Pancreas (tissue), 10 donors: ENCODE results near the gene REXO1. TPM values are rescaled to one million over a fixed set of nuclear protein-coding genes. Genes with fewer than 3 reads are reported as not detected.
A peak's percentile ranks its signal among the peaks of the same experiment; 100 is the strongest.

Experiments
- ATAC-seq, 4 donors: fragments of 200-7000 bp; cut with Tn5 transposase; one replicate each; pipeline versions ENCODE4 v1.8.0 to v1.9.1; 2020; ENCODE audit warnings: mild to moderate bottlenecking in 4 of 4, moderate library complexity in 4 of 4
- DNase-seq, 6 donors: peaks; one replicate each; pipeline ENCODE4 v3.0.0-alpha.2; 2020
- FAIRE-seq: peaks from 2 replicates; lab custom pipeline; 2012; peaks lifted over from hg19 to GRCh38; lab: Jason Lieb, UNC
- H3K27ac ChIP-seq, 4 donors: fragments of 200-600 bp; sonication (generic); 1 replicate in 3 of 4; 2 replicates in 1 of 4; pipeline versions ENCODE4 v1.5.0 to v1.8.0; 2020
- H3K27me3 ChIP-seq, 4 donors: fragments of 200-600 bp; one replicate each; pipeline ENCODE4 v1.8.0; 2021
- H3K36me3 ChIP-seq, 3 donors: fragments of 200-600 bp; sonication (generic) in 1 of 3; one replicate each; pipeline versions ENCODE4 v1.5.0 to v1.8.0; 2020 to 2021
- H3K4me1 ChIP-seq, 3 donors: fragments of 200-600 bp; one replicate each; pipeline ENCODE4 v1.8.0; 2021
- H3K4me3 ChIP-seq, 4 donors: fragments of 200-600 bp; sonication (generic) in 2 of 4; one replicate each; pipeline versions ENCODE4 v1.5.0 to v1.8.0; 2020 to 2021
- H3K9me3 ChIP-seq, 4 donors: fragments of 200-600 bp; one replicate each; pipeline ENCODE4 v1.8.0; 2021
- WGBS, 2 donors: extraction: QIAGEN DNeasy Blood & Tissue Kit; methylation state at CpG; one replicate each; pipeline ENCODE4 v1.1.7; 2013; 5-methylcytosine and 5-hydroxymethylcytosine counted together
- intact Hi-C, 3 donors: fragments of 100-400 bp; cut with DNase I; formaldehyde crosslinking; loops; one replicate each; pipeline versions ENCODE4 v1.11.1 to v1.14.2; 2022
- polyA plus RNA-seq, 2 donors: library from polyadenylated mRNA; stranded (reverse); fragments of 200-250 nt; gene quantifications; one replicate each; pipeline ENCODE4 v1.2.3, GENCODE V29; 2013
- total RNA-seq, 6 donors: library from RNA; stranded (reverse); fragmentation: NEBNext Ultra II Directional in 4 of 6; extraction: Animal tissue kit (Norgen Biotek cat#: 25700) in 4 of 6; gene quantifications; one replicate each; pipeline versions ENCODE4 v1.2.1 to v1.2.4, GENCODE V29; 2021 to 2023
- TF ChIP-seq, protein P1 (sequence below), 4 donors: fragments of 200-600 bp; sonication (generic) in 3 of 4; IDR thresholded peaks; one replicate each; pipeline versions ENCODE4 v1.5.0 to v1.8.0; 2021; ENCODE audit warnings: antibody characterized with exemption in 4 of 4
- donor health status: healthy with polysubstance abuse.
- donor health status: DM: no; HTN: no; CAD: no; lungs with moderate emphysema.
- donor health status: DM: no; HTN: no; CAD: no.
- donor health status: control.
- donor health status: control.
- donor health status: Bipolar disorder and iron deficiency.
- donor health status: DM: yes; HTN: yes; CAD: no.
- donor health status: DM: no; HTN: no; CAD: no.
- donor health status: DM: no; HTN: no; CAD: no.
- donor health status: DM: yes; HTN: yes; CAD: no.

REXO1 gene
- total and polyA plus RNA-seq, 8 donors, result 10.5 to 42.2 (median 16.0) TPM

DNA sequence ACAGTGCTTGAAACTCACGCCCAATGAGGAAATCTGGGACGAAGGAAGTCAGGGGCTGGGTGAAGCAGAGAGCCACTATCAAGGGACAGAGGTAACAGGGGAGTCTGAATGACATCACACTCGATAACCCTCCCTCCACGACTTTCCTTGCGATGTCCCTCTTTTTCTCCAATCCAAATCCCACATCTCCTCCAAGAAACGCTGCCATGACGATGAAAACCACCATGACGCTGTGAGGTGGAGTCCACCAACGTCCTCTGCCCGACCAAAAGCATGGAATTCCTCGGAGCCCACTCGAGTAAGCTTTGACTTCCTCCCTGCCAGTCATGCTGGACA is 967 bp downstream of the REXO1 start:
- H3K27me3 ChIP-seq, result no peaks in the 10 kb centered on the region
- no peak for ATAC-seq
- FAIRE-seq, result no peak
- H3K27ac ChIP-seq, result no peak overlapping the region
- peak overlapping the region; percentile 93 to 100 (median 99) for H3K4me3 ChIP-seq
- H3K9me3 ChIP-seq, result no peaks in the 10 kb centered on the region
- intact Hi-C loops, result no loop called here
- TF ChIP-seq, protein P1, sequence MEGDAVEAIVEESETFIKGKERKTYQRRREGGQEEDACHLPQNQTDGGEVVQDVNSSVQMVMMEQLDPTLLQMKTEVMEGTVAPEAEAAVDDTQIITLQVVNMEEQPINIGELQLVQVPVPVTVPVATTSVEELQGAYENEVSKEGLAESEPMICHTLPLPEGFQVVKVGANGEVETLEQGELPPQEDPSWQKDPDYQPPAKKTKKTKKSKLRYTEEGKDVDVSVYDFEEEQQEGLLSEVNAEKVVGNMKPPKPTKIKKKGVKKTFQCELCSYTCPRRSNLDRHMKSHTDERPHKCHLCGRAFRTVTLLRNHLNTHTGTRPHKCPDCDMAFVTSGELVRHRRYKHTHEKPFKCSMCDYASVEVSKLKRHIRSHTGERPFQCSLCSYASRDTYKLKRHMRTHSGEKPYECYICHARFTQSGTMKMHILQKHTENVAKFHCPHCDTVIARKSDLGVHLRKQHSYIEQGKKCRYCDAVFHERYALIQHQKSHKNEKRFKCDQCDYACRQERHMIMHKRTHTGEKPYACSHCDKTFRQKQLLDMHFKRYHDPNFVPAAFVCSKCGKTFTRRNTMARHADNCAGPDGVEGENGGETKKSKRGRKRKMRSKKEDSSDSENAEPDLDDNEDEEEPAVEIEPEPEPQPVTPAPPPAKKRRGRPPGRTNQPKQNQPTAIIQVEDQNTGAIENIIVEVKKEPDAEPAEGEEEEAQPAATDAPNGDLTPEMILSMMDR (IDR thresholded peaks at IDR 0.05), result no peak
- no peak for DNase-seq
- no peaks in the 10 kb centered on the region for H3K36me3 ChIP-seq
- H3K4me1 ChIP-seq, result peaks cover 17 to 23% (median 19%) of the 10 kb centered on the region in 3 donors
- WGBS, 2 donors, result 2 to 4% methylated on average over 12 of the region's 12 CpGs

DNA sequence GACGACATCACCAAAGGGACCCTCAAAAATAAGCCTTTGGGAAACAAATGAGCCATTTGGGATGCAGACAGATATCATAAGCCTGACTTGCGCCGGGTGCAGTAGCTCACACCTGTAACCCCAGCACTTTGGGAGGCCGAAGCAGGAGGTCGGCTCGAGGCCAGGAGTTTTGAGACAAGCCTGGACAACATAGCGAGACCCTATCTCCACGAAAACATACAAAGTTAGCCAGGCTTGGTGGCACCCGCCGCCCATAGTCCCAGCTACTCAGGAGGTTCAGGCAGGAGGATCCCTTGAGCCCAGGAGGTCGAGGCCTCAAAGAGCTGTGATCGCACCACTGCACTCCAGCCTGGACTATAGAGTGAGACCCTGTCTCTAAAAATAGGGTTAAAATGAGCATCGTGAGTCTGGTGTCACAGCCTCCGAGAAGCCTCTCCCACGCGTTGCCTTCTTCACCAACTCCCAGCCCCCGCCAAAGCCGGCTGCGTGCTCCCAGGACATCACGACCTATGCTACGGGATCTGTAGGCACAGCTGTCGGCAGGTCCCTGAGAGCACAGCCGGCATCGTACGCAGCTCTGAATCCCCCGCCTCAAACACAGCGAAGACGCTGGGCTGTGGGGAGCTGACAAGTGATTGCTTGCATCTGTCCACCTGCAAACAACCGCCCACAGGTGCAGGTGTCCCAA is 1.6 kb downstream of the REXO1 start:
- DNase-seq (peak in 2 of 6 donors; percentile 28 to 66), FAIRE-seq (no peak), ATAC-seq (no peak)
- WGBS, 2 donors, result 42 to 46% methylated on average over 29 of the region's 29 CpGs
- no peak overlapping the region for H3K27ac ChIP-seq
- intact Hi-C loops, result no loop called here
- TF ChIP-seq, protein P1 (IDR thresholded peaks at IDR 0.05), result no peak
- H3K4me1 ChIP-seq, result peaks cover 17 to 23% (median 19%) of the 10 kb centered on the region in 3 donors
- peak overlapping the region in 3 of 4 donors; percentile 98 to 100 (median 100) for H3K4me3 ChIP-seq
- no peaks in the 10 kb centered on the region for H3K9me3 ChIP-seq
- H3K27me3 ChIP-seq, result no peaks in the 10 kb centered on the region
- no peaks in the 10 kb centered on the region for H3K36me3 ChIP-seq

DNA sequence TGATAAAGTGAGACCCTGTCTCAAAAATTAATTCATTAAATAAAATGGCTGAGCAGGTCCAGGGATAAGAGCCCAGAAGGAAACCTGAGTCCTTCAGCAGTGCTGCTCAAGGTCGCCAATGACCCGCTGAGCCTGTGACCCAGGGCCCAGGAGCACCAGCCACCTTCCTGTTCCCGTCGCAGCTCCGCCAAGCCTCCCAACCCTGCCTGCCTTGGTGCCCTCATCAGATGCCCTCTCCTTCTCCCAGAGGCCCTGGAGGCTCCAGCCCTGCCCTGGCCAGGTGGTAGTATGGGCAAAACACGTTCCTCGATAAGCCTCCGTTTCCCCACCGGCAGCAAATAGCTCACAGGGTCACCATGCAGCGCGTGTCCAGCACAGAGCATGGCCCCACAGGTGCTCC is 2.6 kb downstream of the REXO1 start:
- Histone ChIP-seq H3K9me3 (no peaks in the 10 kb centered on the region), H3K36me3 (no peaks in the 10 kb centered on the region), H3K4me3 (no peak overlapping the region), H3K27me3 (no peaks in the 10 kb centered on the region), H3K27ac (no peak overlapping the region), H3K4me1 (peaks cover 17 to 23% (median 19%) of the 10 kb centered on the region in 3 donors)
- WGBS, 2 donors, result 61 to 65% methylated on average over 11 of the region's 11 CpGs
- intact Hi-C loops, result no loop called here
- no peak for ATAC-seq
- peak in 1 of 6 donors; percentile 59 for DNase-seq
- TF ChIP-seq, protein P1 (IDR thresholded peaks at IDR 0.05), result no peak
- no peak for FAIRE-seq

DNA sequence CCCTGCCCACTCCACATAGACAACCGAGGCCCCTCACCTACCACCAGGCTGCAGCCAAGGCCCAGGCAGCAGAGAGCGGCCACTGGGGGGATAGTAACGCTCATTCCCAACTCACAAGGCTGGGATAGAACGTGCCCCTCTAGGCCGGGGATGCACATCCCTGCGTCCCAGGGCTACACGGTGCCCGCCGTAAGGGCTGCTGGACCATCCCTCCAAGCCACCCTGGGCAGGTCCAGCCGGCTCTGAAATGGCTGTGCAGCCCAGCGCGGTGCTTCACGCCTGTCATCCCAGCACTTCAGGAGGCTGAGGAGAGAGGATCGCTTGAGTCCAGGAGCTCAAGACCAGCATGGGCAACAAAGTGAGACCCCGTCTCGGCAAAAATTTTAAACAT is 3.2 kb downstream of the REXO1 start:
- peaks cover 17 to 23% (median 19%) of the 10 kb centered on the region in 3 donors for H3K4me1 ChIP-seq
- WGBS, 2 donors, result 79 to 85% methylated on average over 15 to 16 of the region's 16 CpGs
- DNase-seq (peak in 1 of 6 donors; percentile 63), ATAC-seq (no peak), FAIRE-seq (no peak)
- no peaks in the 10 kb centered on the region for H3K27me3 ChIP-seq
- TF ChIP-seq, protein P1 (IDR thresholded peaks at IDR 0.05), result no peak
- no peaks in the 10 kb centered on the region for H3K36me3 ChIP-seq
- intact Hi-C loops, result no loop called here
- H3K27ac ChIP-seq, result no peak overlapping the region
- H3K4me3 ChIP-seq, result no peak overlapping the region
- H3K9me3 ChIP-seq, result no peaks in the 10 kb centered on the region

DNA sequence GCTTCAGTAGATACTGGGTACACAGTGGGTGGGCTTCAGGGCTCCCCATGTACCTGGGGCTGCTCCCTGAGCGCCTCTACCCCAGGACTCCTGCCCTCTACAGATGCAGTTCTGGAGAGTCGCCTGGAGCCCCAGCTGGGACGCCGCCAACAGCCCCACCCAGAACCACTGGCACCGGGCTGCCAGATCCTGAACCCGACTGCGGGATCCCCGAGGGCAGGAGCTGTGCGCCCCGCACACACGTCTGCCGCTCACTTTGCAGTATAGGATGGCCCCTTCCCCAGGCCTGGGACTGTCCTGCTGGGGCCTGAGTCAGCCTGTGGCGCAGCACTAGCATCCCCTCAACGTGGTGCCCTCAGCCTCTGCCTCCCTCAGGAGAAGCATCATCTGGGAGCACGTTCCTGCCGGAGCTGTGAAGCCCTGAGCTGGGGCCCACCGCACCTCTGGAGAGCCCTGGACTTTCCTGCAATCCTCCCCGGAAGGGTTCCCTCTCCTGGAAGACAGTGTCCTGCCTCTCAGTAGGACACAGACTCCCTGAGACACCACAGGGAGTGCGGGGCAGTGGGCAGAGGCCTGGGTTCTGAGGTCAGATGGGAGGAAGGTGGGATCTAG is 3.7 kb downstream of the REXO1 start:
- no peak for FAIRE-seq
- Histone ChIP-seq H3K36me3 (no peaks in the 10 kb centered on the region), H3K4me1 (peaks cover 17 to 23% (median 19%) of the 10 kb centered on the region in 3 donors), H3K9me3 (no peaks in the 10 kb centered on the region), H3K27ac (no peak overlapping the region), H3K27me3 (no peaks in the 10 kb centered on the region), H3K4me3 (no peak overlapping the region)
- no peak for ATAC-seq
- WGBS, 2 donors, result 71 to 72% methylated on average over 17 to 19 of the region's 19 CpGs
- TF ChIP-seq, protein P1 (IDR thresholded peaks at IDR 0.05), result no peak
- DNase-seq, result peak in 2 of 6 donors; percentile 26 to 76
- intact Hi-C loops, result no loop called here
